ENCODE measurements around the gene ENDOV.

The ENDOV gene

GRCh38 chr17:80446645-80447405 is 31.9 kb downstream of the ENDOV start:
- no peak for TF ChIP-seq CTCF (IDR thresholded peaks at IDR 0.05; ENCODE audit: control insufficient read depth, insufficient read depth, low read depth, low read length, missing control alignments)
- DNase-seq (ENCODE audit: low read depth), result no peak
- H3K4me3 ChIP-seq (ENCODE audit: control insufficient read depth, low read depth, low read length), result no peak overlapping the region

DNA sequence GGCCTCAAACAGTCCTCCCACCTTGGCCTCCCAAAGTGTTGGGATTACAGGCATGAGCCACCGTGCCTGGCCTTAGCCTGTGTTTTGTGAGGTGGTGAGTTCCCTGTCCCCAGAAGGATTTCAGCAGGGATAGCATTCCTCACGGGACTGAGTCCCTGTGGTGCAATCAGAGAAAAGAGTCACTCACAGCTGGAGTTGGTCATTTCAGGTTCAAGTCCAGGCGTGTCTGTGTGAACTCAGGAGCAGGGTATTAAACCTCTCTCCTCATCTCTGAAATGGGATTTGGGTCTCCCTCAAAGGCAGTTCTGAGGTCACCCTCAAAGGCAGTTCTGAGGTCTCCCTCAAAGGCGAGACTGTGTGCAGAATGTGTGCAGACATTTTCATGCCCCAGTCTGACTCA is 32.8 kb downstream of the ENDOV start:
- no peak for DNase-seq (ENCODE audit: low read depth)
- H3K4me3 ChIP-seq (ENCODE audit: control insufficient read depth, low read depth, low read length), result no peak overlapping the region
- no peak for TF ChIP-seq CTCF (IDR thresholded peaks at IDR 0.05; ENCODE audit: control insufficient read depth, insufficient read depth, low read depth, low read length, missing control alignments)

DNA sequence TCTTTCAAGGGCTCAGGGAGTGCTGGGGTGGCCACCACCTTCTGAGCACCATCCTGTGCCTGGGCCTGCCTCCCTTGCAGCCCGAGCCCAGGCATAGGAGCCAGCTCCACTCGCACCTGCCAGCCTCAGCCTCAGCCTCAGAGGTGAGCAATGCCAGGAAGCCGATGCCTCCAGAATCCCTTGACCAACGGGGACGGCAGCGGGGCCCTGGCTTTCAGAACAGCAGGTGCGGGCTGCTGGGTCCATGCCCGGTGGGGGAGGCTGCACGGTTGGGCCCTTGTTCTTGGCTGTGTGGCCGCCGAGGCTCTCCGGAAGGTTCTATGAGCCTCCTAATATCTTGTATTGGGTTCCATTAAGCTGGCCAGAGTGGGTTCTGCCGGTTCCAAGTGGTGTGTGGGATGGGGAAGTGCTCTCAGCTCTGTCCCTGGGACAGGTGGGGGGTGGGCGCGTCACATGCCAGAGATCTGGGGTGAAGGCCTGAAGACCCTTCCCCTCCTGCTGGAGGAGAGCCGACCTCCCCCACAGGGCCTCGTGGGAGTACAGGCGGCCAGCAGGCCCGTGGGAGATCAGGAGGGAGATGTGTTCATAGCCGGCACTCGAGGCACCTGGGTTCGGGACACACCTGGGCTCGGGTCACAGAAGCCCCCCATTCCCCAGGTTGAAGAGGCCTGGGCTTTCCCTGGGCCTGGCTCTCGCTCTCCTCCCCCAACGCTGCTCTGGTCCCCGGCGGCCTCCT is 34.4 kb downstream of the ENDOV start:
- no peak for TF ChIP-seq CTCF (IDR thresholded peaks at IDR 0.05; ENCODE audit: control insufficient read depth, insufficient read depth, low read depth, low read length, missing control alignments)
- DNase-seq (ENCODE audit: low read depth), result no peak
- H3K4me3 ChIP-seq (ENCODE audit: control insufficient read depth, low read depth, low read length), result no peak overlapping the region

DNA sequence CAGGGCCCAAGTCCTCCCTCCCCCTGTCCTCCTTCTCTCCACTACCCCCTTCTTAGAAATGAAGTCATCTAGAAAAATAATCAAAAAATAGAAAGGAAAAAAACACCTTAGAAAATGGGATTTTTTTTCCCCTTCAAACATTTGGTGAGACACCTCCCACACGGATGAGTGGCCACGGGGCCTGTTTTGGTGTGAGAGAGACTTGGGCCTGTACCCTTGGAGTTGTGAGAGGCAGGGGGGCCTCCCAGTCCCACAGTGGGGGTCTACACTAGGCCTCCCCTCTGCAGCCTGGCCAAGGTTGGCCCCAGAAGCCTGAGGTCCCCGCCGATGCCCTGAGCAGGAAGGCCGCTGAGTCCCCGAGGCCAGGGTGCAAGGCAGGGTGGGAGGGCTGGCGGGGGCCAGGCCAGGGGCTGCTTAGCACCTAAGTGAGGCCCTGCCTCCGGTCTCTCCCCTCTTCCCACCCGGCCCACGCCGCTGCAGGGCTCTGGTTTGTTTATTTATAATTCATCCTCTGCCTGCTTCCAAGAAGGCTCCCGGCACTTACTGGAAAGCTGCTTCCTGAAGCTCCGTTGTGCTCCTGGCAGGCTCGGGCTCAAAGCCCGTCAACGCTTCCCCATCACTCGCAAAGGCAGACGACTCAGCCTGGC is 35.1 kb downstream of the ENDOV start:
- H3K4me3 ChIP-seq (ENCODE audit: control insufficient read depth, low read depth, low read length), result no peak overlapping the region
- TF ChIP-seq CTCF (IDR thresholded peaks at IDR 0.05; ENCODE audit: control insufficient read depth, insufficient read depth, low read depth, low read length, missing control alignments), result no peak
- DNase-seq (ENCODE audit: low read depth), result no peak

GRCh38 chr17:80451104-80451775 is 36.3 kb downstream of the ENDOV start:
- DNase-seq (ENCODE audit: low read depth), result no peak

More at GRCh38 chr17:80451104-80451775, 36.3 kb downstream of the ENDOV start:
- no peak overlapping the region for H3K4me3 ChIP-seq (ENCODE audit: control insufficient read depth, low read depth, low read length)
- TF ChIP-seq CTCF (IDR thresholded peaks at IDR 0.05; ENCODE audit: control insufficient read depth, insufficient read depth, low read depth, low read length, missing control alignments), result no peak

Data from AG09309 (cell line).